HG03469 (cell line): ENCODE measurements around the gene TSEN54.

Experiments
- ATAC-seq: cut with Tn5 transposase; IDR thresholded peaks from one replicate; pipeline ENCODE4 v1.9.1; 2021; ENCODE audit warnings: mild to moderate bottlenecking, moderate library complexity, moderate number of reproducible peaks; ENCODE audit not compliant: unreplicated experiment

Gene TSEN54

DNA sequence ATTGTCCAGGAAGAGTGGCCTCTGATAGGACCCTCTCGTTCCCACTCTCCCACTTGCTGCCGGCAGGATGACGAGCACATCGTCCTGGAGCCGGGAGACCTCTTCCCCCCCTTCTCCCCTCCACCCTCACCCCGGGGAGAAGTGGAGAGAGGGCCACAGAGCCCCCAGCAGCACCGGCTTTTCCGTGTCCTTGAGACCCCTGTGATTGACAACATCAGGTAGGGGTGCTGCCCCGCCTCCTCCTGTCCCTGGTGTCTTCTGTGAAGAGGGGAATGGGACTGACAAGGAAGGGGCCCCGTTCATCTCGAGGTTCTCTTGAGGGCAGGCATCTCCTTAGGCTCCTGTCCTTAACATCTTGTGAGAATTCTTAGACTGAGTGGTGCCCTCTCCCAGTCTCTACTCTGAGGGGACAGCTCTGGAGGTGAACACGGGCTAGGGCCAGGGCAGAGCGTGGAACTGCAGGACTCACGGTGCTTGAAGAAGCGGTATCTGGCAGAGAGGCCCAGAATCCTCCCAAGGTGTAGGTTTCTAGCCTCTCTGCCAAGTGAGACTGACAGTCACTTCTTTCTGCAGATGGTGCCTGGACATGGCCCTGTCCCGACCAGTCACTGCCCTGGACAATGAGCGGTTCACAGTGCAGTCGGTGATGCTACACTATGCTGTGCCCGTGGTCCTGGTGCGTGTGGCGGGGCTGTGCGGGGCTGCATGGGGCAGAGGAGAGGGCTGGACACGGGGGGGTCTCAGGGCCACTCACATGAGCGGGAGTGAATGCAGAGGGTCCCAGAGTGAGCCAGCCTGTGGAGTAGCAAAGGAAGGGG lies 27.4 kb upstream of the TSEN54 start:
- ATAC-seq, result no peak

DNA sequence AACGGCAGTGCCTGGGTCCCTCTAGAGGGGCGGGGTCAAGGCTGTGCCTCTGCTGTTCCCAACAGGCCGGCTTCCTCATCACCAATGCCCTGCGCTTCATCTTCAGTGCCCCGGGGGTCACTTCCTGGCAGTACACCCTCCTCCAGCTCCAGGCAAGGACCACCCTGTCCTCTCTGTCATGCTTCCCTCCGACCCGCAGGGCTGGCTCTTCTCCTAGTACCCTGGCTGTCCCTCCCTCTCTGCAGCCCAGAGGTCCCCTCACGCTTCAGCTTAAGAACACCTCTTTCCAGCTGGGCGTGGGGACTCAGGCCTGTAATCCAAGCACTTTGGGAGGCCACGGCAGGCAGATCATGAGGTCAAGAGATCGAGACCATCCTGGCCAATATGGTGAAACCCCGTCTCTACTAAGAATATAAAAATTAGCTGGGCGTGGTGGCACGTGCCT lies 26.8 kb upstream of the TSEN54 start:
- no peak for ATAC-seq

- no peak for ATAC-seq
Observed at GRCh38 chr17:75490173-75490743, 26.1 kb upstream of the TSEN54 start.

DNA sequence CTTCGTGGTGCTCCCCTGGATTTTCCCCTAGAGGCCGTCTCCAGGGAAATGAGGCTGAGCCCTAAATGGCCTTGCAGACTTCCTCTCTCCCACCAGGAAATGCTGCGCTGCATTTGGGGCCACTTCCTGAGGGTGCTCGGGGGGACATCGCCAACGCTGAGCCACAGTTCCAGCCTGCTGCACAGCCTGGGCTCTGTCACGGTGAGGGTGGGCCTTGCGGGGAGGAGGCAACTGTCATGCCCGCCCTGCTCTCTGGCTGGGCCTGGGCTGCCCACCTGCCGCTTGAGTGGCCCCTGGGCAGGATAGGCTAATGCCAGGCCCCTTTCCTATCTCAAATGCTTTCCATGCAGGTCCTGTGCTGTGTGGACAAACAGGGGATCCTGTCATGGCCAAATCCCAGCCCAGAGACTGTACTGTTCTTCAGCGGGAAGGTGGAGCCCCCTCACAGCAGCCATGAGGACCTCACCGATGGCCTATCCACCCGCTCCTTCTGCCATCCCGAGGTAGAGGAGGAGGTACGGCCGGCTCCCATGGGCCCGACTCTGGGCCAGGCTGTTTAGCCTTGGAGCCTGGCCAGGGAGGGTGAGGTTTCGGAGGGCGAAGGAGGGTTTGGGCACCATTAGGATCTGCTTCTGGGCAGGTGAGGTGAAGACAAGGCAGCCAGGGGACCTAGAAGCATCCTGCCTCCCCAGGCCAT lies 25.2 kb upstream of the TSEN54 start:
- ATAC-seq, result no peak

DNA sequence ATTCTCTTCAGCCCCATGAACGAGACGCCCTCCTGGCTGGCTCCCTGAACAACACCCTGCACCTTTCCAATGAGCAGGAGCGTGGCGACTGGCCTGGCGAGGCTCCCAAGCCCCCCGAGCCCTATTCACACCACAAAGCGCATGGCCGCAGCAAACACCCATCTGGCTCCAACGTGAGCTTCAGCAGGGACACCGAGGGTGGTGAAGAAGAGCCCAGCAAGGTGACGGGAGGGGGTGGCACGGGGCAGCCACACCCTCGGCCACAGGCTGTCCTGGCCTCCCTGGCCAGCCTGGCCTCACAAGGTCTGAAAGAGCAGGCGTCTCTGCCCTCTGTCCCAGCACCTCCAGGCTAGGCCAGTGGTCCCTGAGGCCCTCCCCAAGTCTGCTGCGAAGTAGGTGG lies 24.6 kb upstream of the TSEN54 start:
- ATAC-seq, result no peak

DNA sequence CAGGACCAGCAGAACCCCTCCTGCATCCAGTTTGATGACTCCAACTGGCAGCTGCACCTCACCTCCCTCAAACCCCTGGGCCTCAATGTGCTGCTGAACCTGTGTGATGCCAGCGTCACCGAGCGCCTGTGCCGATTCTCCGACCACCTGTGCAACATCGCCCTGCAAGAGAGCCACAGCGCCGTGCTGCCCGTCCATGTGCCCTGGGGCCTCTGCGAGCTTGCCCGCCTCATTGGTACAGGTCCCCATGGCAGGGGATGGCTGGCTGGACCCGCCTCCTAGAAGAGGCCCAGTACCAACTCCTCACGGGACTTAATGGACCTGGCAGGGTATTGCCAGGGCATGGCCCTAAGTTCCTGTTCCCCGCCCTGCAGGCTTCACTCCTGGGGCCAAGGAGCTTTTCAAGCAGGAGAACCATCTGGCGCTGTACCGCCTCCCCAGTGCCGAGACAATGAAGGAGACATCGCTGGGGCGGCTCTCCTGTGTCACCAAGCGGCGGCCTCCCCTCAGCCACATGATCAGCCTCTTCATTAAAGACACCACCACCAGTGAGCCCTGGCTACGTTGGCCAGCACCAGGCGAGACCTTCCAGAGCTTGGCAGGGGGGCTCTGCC lies 23.7 kb upstream of the TSEN54 start:
- ATAC-seq, result no peak

DNA sequence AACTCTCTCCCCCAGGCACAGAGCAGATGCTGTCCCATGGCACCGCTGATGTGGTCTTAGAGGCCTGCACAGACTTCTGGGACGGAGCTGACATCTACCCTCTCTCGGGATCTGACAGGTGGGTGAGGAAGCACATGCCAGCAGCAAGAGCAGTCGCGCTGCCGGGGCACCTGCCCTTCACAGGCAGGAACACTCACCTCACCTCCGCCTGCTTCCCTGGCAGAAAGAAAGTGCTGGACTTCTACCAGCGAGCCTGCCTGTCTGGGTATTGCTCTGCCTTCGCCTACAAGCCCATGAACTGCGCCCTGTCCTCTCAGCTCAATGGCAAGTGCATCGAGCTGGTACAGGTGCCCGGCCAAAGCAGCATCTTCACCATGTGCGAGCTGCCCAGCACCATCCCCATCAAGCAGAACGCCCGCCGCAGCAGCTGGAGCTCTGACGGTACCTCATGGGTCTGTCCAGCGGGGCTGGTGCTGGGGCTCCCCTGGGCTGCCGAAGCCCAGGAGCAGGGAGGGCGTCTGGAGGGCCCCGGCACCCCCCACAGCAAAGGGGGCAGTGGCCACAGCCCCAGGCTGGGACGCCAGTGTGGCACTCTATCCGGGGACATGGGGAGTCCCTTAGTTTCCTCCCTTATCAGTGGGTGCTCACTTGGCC lies 22.7 kb upstream of the TSEN54 start:
- no peak for ATAC-seq

- no peak for ATAC-seq
Observed at GRCh38 chr17:75494326-75494877, 21.9 kb upstream of the TSEN54 start.

GRCh38 chr17:75496005-75496404 lies 20.3 kb upstream of the TSEN54 start:
- no peak for ATAC-seq

GRCh38 chr17:75498039-75498725 lies 18.1 kb upstream of the TSEN54 start:
- no peak for ATAC-seq

- no peak for ATAC-seq
Observed at GRCh38 chr17:75498726-75499213, 17.6 kb upstream of the TSEN54 start.

DNA sequence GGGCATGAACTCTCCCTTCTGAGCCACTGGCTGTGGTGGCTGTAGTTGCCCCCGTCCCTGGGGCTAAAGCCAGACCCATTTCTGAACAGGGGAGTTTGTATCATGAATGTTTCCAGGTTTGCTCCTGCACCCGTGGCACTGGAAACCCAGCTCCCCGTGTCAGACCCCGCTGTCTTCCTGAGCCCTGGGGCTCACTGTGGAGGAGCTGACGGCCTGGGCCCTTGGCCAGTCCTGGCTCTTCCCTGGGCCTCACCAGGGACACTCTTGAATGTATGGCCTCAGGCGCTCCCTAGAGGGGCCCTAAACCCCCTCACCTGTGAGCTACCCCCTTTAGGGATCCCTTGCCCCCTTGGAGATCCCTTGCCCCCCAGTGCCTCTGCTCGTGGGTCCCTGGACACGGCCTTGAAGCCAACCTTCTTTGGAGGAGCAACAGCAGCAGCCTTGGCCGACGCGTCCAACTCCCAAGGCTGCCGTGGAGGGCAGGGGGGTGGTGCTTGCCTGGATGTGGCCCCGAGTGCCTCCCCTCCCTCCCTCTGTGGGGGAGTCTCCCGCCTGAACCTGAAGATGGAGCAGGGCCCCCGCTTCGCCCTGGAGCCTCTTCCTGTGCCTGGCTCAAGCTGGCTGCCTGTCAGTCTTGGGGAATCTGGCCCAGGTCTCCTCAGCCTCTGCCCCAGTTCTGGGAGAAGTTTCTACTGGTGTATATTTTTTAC lies 16.9 kb upstream of the TSEN54 start:
- ATAC-seq, result no peak

- ATAC-seq, result no peak
Observed at GRCh38 chr17:75500419-75501216, 15.7 kb upstream of the TSEN54 start.

- no peak for ATAC-seq
Observed at GRCh38 chr17:75501378-75502071, 14.8 kb upstream of the TSEN54 start.

DNA sequence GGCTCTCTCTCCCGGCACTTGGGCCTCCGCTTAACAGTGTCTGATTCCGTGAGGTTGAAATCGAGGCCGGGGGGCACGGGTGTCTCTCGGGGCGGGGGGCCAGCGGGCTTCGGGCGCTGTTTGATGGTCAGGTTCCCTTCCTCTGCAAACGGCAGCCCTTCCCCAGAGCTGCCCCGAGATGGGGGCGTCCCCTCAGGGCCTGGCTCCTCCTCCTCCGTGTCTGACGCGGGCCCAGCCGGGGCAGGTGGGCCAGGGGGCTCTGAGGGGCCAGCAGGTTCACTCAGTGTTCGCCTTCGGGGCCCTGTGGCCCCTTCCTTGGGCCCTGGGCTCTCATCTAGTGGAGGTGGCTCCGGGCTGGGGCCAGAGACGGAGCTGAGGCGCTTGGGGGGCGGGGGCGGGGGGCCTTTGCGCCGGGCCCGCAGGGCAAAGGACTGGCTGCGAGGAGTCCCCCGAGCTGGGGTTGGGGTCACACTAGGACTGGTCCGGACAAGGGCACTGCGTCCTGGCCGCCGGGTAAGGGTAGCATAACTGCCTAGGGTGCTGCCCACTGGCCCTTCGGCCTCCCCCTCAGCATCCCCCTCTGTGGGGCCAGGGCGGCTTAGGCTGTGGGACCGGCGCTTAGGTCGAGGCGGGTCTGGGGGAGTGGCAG lies 14.1 kb upstream of the TSEN54 start:
- ATAC-seq, result no peak

DNA sequence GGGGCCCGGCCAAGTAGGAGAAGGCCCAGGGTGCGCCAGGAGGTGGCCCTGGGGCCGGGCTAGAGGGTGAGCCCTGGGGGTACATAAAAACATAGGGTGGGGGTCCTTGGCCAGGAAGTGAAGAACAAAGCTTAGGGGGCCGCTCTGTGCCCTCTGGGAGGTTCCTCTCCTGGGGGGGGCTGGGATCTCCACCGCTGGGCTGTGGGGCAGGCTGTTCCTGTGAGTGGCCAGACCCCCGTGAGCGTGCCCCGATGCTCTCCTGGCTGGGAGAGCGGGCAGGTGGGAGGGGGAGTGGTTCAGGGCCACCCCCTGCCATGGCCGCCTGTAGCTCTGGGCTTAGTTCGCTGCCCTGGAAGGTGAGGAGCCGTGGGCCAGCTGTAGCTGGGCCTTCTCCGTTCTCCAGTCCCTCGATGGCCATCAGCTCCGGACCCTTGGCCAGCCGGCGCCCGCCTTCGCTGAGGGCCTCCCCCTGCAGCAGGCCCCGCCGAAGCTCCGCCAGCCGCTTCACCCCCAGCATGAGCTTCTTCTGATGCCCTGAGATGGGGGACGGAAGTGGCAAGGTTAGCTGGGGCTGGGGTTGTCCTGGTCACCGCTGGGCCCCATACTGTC lies 13.5 kb upstream of the TSEN54 start:
- ATAC-seq, result no peak

DNA sequence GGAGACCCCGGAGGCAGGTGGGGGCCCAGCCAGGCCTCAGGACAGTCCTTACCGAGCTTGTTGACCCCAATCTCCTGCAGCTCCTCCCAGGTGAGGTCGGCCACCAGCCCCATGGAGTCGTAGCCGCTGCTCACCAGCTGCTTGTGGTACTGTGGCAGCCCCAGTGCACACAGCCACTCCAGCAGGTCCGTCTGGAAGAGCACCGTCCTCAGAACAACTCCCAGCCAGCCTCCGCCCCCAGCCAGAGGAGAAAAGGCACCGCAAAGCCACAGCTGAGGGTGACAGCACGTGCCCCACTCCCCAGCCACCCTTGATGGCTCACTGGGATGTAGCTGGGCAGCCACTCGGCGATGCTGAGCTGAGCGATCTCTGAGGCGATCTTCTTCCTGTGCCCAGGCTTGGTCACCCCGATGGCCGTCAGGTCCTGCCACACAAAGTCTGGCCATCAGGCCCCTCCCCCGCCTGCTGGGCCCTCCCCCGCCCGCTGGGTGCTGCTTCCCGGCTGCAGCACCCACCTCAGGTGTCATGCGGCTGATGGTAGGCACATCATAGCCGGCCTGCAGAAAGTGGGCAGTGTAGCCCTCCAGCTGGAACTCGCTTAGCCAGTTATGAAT lies 12.9 kb upstream of the TSEN54 start:
- no peak for ATAC-seq
